Left colon (tissue), 2 donors: Measurements from ENCODE around the gene EPM2A. TPM values are rescaled to one million over a fixed set of nuclear protein-coding genes. Genes with fewer than 3 reads are reported as not detected.

Source experiments
- ATAC-seq: fragments of 200-7000 bp; cut with Tn5 transposase; one replicate; pipeline ENCODE4 v1.9.1; 2020; ENCODE audit warnings: mild to moderate bottlenecking, moderate library complexity
- DNase-seq, 2 donors: peaks; one replicate each; pipeline ENCODE4 v3.0.0-alpha.2; 2020
- intact Hi-C, 2 donors: fragments of 100-400 bp; cut with DNase I in 1 of 2; cut with micrococcal nuclease in 1 of 2; formaldehyde crosslinking; loops; one replicate each; pipeline versions ENCODE4 v1.11.2 to v1.14.0; 2022; cut with DNase I, micrococcal nuclease
- total RNA-seq, 2 donors: library from RNA; stranded (reverse); fragmentation: NEBNext Ultra II Directional; extraction: Animal tissue kit (Norgen Biotek cat#: 25700); gene quantifications; one replicate each; pipeline ENCODE4 v1.2.1, GENCODE V29; 2021
- donor health status: DM: no; HTN: no; CAD: no.
- donor health status: DM: yes; HTN: yes; CAD: no.

The EPM2A gene
- total RNA-seq, 2 donors from 2014 or later = 4.3 to 7.6 TPM

DNA sequence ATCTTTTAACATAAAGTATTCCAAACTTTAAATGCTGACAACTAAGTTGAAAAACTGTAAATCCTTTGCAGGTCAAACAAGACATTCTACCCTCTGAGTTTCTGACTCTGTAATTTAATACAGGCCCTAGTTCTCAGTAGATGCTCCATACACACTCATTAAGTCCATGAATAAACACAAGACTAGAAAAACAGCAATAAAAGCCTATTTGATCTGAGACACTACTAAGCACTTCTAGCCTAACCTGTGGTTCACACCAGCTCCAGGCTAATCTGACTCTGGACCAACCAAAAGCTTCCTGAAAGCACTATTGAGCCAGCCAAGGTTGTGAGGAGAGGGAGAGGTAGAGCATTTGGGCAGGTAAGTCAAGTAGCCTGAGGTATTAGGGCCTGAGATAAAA lies 103.9 kb downstream of the EPM2A start:
- no peak for DNase-seq
- ATAC-seq = no peak
- intact Hi-C loops = loop anchor here in 1 of 2 donors (10.0 kb wide), 1 partner anchor 407 kb away; no protein-coding TSS in a partner anchor

DNA sequence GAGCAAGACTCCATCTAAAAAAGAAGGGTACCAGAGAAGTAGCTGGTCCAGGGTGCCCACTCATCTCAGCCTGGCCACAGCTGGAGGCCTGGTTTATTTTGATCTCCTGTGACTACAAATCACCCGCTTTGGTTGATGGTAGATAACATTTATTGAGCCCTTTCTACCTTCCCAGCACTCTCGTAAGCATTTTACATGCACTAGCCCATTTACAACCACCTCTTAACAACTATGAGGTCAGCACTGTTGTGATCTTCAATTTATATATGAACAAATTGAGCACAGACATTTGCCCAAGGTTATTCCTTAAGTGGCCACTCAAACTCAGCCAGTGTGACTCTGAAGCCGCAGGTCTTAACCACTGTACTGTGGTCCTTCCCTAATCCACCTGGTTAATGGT lies 104.7 kb downstream of the EPM2A start:
- intact Hi-C loops = loop anchor here in 1 of 2 donors (10.0 kb wide), 1 partner anchor 406 kb away; no protein-coding TSS in a partner anchor
- ATAC-seq (no peak), DNase-seq (no peak)

GRCh38 chr6:145629478-145629877 lies 105.8 kb downstream of the EPM2A start:
- DNase-seq (no peak), ATAC-seq (no peak)
- intact Hi-C loops = no loop called here

DNA sequence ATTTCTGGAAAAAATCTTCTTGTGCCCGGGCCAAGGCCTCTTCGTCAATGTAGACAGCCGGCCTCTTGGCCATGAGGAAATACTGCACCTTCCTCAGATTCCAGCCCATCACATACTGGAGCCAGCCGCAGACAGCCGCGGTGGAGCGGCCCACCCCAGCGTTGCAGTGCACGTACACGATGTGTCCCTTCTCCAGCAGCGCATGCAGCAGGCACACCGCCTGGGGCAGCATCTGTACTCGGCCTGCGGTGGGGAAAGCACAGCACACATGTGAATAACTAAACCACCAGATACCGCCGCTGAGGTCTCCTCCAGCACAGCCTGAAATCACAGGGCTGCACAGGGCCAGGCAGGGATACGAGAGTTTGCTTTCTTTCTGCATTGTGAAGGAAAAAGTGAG lies 107.9 kb downstream of the EPM2A start:
- no peak for DNase-seq
- intact Hi-C loops = no loop called here
- no peak for ATAC-seq

DNA sequence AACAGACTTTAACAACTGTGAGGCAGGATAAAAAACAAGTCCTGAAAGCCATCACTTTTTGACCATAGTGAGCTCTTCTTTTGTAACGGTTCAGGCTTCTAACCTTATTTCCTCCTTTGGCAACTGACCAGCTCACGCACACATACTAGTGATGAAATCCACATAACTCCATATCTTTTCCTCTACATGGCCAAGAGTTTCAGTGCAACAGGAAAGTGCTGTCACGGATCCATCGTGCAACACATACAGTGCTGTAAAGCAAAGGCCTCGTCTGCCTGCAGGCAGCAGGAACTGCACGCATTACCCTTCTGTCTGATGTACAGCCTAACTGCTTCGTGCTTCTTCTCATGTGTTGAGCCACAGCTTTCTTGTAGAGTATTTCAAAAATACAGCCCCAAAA lies 108.5 kb downstream of the EPM2A start:
- intact Hi-C loops = no loop called here
- no peak for DNase-seq
- no peak for ATAC-seq

DNA sequence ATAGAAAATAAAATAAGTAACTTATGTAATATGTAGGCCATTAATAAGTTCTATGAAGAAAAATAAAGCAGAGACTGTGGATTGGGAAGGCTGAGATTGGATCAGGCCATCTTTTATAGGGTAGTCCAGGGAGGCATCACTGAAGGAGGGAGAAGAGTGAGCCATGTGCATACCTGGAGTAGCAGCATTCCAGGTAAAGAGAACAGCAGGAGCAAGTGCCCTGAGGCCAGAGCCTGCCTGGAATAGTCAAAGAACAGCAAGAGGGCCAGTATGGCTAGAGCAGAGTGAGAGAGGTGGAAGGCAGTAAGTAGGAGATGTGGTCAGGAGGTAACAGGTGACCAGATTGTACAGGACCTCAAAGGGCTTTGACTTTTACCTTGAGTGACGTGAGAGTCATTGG lies 112.1 kb downstream of the EPM2A start:
- intact Hi-C loops = no loop called here
- ATAC-seq (no peak), DNase-seq (no peak)

- ATAC-seq (no peak), DNase-seq (no peak)
- intact Hi-C loops = no loop called here
Observed at GRCh38 chr6:145621776-145622175, 113.5 kb downstream of the EPM2A start.

DNA sequence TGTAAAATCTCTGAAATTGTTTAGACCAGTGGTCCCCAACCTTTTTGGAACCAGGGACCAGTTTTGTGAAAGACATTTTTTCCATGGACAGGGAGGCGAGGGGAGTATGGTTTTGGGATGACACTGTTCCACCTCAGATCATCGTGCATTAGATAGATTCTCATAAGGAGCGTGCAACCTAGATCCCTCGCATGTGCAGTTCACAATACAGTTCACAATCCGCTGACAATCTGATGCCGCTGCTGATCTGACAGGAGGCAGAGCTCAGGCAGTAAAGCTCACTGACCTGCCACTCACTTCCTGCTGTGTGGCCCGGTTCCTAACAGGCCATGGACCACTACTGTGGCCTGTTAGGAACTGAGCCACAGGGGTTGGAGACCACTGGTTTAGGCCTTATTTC lies 115.2 kb downstream of the EPM2A start:
- no peak for DNase-seq
- intact Hi-C loops = no loop called here

GRCh38 chr6:145609521-145609920 lies 125.8 kb downstream of the EPM2A start:
- DNase-seq (no peak), ATAC-seq (no peak)
- intact Hi-C loops = no loop called here

More for the DNA sequence above, 115.2 kb downstream of the EPM2A start:
- no peak for ATAC-seq

DNA sequence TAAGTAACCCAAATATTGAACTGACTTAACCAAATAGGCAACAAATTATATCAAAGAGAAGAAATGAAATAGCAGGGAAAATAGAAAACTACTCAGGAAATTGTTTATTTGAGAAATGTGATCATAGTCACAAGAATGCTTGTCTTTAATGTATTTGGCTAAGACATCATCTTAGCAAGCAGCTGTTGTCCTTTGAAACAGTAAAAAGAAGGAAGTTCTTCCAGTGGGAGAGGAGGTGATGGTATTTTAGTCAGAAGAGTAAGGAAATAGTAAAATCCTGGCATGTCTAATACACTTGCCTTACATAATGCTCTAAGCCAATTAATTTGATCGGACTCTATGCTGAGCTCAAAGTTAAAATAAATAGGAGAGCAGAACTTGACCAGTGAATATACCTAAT lies 126.5 kb downstream of the EPM2A start:
- intact Hi-C loops = no loop called here
- DNase-seq = no peak
- no peak for ATAC-seq

- no peak for DNase-seq
- intact Hi-C loops = no loop called here
- no peak for ATAC-seq
Observed at GRCh38 chr6:145603991-145604390, 131.3 kb downstream of the EPM2A start.

DNA sequence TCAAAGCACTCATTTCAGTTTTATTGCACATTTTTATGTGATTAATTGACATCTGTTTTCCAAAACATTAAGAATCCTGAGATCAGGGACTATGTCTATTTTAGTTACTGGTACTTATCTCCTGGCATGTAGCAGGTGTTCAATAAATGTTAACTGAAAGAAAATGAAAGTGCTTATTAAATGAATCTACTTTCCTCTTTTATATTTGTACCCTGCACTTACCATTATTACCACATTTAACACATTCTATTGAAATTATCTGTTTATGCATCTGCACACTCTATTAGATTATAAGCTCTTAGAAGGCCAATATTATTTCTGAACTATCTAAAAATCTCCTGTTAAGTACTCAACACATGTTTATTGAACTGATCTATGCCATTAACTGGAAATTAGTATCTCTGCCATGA lies 131.9 kb downstream of the EPM2A start:
- ATAC-seq (no peak), DNase-seq (no peak)
- intact Hi-C loops = no loop called here

GRCh38 chr6:145602726-145603326 lies 132.5 kb downstream of the EPM2A start:
- intact Hi-C loops = no loop called here
- DNase-seq = no peak
- ATAC-seq = no peak

DNA sequence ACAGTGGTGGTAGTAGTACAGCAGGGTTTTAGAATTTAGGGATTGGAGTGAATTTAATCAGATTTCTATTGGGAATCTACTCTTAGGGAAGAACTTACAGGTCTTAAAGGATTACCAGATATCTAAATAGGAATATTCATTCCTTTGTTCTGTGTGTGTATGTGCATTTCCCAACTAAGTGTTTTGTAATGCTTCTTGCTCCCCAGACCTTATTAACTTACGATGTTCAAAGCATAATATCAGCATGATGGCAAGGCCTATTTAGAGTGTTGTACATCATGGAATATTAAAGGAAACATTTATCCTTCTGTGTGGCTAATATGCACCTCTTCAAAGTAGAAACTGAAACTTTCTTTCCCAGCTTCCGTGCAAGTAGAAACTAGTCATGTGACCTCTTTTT lies 133.9 kb downstream of the EPM2A start:
- no peak for ATAC-seq
- intact Hi-C loops = no loop called here
- no peak for DNase-seq

- intact Hi-C loops = no loop called here
- no peak for ATAC-seq
- no peak for DNase-seq
Observed at GRCh38 chr6:145600299-145600698, 135.0 kb downstream of the EPM2A start.

GRCh38 chr6:145588981-145589380 lies 146.3 kb downstream of the EPM2A start:
- intact Hi-C loops = no loop called here
- ATAC-seq = no peak

GRCh38 chr6:145587334-145587733 lies 148.0 kb downstream of the EPM2A start:
- intact Hi-C loops = no loop called here
- ATAC-seq (no peak), DNase-seq (no peak)

More at GRCh38 chr6:145588981-145589380, 146.3 kb downstream of the EPM2A start:
- DNase-seq = no peak

- intact Hi-C loops = no loop called here
- DNase-seq = no peak
- no peak for ATAC-seq
Observed at GRCh38 chr6:145583753-145584152, 151.6 kb downstream of the EPM2A start.
